HepG2 (cell line): ENCODE results near the gene NSG2. TPM values are rescaled to one million over a fixed set of nuclear protein-coding genes. Genes with fewer than 3 reads are reported as not detected.

Experiments
- GATAD1 ChIP-seq: IDR thresholded peaks from 2 replicates; pipeline ENCODE4 v1.6.1; 2016; ENCODE audit warnings: missing genetic modification reagents, missing compliant biosample characterization
- TBX2 ChIP-seq: sonication (generic); formaldehyde crosslinking; IDR thresholded peaks from 2 replicates; pipeline ENCODE4 v1.5.0; 2020; ENCODE audit warnings: missing genetic modification reagents, mild to moderate bottlenecking, borderline replicate concordance
- ZNF3 ChIP-seq: IDR thresholded peaks from 2 replicates; pipeline ENCODE4 v1.7.0; 2017; ENCODE audit warnings: inconsistent platforms
- ZNF766 ChIP-seq: sonication (generic); formaldehyde crosslinking; IDR thresholded peaks from 2 replicates; pipeline ENCODE4 v1.5.0; 2020; ENCODE audit warnings: missing genetic modification reagents, borderline replicate concordance
- polyA plus RNA-seq, 8 experiments: library from polyadenylated mRNA; depleted of rRNA in 3 of 8; stranded (reverse) in 7 of 8; unstranded in 1 of 8; fragments of >200 nt; fragmentation: Illumina TruSeq in 4 of 8; extraction: Trizol in 4 of 8; gene quantifications; 2 replicates each; pipeline versions ENCODE4 v1.2.1 to v1.2.3, GENCODE V29; 2011 to 2016; ENCODE audit warnings: low read depth in 4 of 8, missing spikeins in 1 of 8, mixed read lengths in 1 of 8; ENCODE audit not compliant: insufficient read depth in 1 of 8
- total RNA-seq, 5 experiments: library from RNA; depleted of rRNA; stranded (reverse); fragments of >200 nt; fragmentation: Illumina TruSeq; extraction: Trizol; gene quantifications; 2 replicates each; pipeline ENCODE4 v1.2.3, GENCODE V29; 2016; ENCODE audit warnings: low read depth in 1 of 5
- TF ChIP-seq, protein P1 (sequence below), 2 experiments: sonication (generic) in 1 of 2; formaldehyde crosslinking in 1 of 2; IDR thresholded peaks; 2 replicates each; pipeline versions ENCODE4 v1.4.0 to v1.6.1; 2016 to 2020; ENCODE audit warnings: borderline replicate concordance in 1 of 2, low read depth in 1 of 2, mild to moderate bottlenecking in 1 of 2, missing genetic modification reagents in 1 of 2
- TF ChIP-seq, protein P2 (sequence below): sonication (generic); formaldehyde crosslinking; IDR thresholded peaks from 2 replicates; pipeline ENCODE4 v1.5.0; 2020; ENCODE audit warnings: mild to moderate bottlenecking, missing genetic modification reagents, moderate library complexity
- TF ChIP-seq, protein P3 (sequence below): IDR thresholded peaks from 2 replicates; pipeline ENCODE4 v1.6.1; 2016; ENCODE audit warnings: low read depth, control low read depth

Gene NSG2
- total and polyA plus RNA-seq, 2 of the 13 experiments (the other 11 are each of a cell fraction or from before 2014, with no cell fraction given) = 0.21 TPM; not detected in 1

DNA sequence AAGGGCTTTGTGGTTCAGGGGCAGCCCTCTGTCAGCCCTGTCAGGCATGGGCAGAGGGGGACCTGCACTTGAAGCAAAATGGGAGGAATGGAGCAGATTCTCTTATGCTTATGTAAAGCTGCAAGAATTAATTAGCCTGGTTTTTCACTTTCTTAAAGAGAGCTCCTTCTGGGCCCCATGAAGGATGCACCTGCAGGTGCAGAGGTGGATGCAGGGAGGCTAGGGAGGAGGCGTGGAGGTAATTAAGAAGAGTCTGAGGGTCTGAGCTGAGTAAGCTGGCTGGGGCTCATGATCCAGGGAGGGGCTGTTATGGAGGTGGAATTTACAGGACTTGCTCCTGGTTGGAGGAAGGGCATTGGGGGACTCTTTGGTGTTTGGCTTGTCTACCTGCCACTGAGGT lies 22.0 kb downstream of the NSG2 start (continued):
- TF ChIP-seq, protein P1, sequence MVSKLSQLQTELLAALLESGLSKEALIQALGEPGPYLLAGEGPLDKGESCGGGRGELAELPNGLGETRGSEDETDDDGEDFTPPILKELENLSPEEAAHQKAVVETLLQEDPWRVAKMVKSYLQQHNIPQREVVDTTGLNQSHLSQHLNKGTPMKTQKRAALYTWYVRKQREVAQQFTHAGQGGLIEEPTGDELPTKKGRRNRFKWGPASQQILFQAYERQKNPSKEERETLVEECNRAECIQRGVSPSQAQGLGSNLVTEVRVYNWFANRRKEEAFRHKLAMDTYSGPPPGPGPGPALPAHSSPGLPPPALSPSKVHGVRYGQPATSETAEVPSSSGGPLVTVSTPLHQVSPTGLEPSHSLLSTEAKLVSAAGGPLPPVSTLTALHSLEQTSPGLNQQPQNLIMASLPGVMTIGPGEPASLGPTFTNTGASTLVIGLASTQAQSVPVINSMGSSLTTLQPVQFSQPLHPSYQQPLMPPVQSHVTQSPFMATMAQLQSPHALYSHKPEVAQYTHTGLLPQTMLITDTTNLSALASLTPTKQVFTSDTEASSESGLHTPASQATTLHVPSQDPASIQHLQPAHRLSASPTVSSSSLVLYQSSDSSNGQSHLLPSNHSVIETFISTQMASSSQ (IDR thresholded peaks at IDR 0.05; ENCODE audit: low read depth) = no peak
- TF ChIP-seq, protein P1 (CRISPR knock-in tag; IDR thresholded peaks at IDR 0.05; ENCODE audit: borderline replicate concordance) = no peak
- no peak for TF ChIP-seq GATAD1
- TF ChIP-seq ZNF3 (CRISPR knock-in tag) = no peak
- no peak for TF ChIP-seq TBX2 (CRISPR knock-in tag)
- TF ChIP-seq, protein P2, sequence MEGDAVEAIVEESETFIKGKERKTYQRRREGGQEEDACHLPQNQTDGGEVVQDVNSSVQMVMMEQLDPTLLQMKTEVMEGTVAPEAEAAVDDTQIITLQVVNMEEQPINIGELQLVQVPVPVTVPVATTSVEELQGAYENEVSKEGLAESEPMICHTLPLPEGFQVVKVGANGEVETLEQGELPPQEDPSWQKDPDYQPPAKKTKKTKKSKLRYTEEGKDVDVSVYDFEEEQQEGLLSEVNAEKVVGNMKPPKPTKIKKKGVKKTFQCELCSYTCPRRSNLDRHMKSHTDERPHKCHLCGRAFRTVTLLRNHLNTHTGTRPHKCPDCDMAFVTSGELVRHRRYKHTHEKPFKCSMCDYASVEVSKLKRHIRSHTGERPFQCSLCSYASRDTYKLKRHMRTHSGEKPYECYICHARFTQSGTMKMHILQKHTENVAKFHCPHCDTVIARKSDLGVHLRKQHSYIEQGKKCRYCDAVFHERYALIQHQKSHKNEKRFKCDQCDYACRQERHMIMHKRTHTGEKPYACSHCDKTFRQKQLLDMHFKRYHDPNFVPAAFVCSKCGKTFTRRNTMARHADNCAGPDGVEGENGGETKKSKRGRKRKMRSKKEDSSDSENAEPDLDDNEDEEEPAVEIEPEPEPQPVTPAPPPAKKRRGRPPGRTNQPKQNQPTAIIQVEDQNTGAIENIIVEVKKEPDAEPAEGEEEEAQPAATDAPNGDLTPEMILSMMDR = no peak
- TF ChIP-seq, protein P3, sequence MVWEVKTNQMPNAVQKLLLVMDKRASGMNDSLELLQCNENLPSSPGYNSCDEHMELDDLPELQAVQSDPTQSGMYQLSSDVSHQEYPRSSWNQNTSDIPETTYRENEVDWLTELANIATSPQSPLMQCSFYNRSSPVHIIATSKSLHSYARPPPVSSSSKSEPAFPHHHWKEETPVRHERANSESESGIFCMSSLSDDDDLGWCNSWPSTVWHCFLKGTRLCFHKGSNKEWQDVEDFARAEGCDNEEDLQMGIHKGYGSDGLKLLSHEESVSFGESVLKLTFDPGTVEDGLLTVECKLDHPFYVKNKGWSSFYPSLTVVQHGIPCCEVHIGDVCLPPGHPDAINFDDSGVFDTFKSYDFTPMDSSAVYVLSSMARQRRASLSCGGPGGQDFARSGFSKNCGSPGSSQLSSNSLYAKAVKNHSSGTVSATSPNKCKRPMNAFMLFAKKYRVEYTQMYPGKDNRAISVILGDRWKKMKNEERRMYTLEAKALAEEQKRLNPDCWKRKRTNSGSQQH (CRISPR knock-in tag) = no peak
- no peak for TF ChIP-seq ZNF766 (CRISPR knock-in tag)
- TF ChIP-seq, all 625 proteins: peak for 0
